GM21526 (cell line): Measurements from ENCODE around the gene MAPK6.
A peak's percentile ranks its signal among the peaks of the same experiment; 100 is the strongest.
"Not testable (repeated sequence)": the region's sequence is repeated elsewhere in the genome, so short reads cannot be mapped to it uniquely, and the experiment has no call there.

Experiments
- ATAC-seq: cut with Tn5 transposase; IDR thresholded peaks from one replicate; pipeline ENCODE4 v1.9.1; 2021; ENCODE audit warnings: moderate library complexity; ENCODE audit not compliant: unreplicated experiment, low FRiP score

The MAPK6 gene

DNA sequence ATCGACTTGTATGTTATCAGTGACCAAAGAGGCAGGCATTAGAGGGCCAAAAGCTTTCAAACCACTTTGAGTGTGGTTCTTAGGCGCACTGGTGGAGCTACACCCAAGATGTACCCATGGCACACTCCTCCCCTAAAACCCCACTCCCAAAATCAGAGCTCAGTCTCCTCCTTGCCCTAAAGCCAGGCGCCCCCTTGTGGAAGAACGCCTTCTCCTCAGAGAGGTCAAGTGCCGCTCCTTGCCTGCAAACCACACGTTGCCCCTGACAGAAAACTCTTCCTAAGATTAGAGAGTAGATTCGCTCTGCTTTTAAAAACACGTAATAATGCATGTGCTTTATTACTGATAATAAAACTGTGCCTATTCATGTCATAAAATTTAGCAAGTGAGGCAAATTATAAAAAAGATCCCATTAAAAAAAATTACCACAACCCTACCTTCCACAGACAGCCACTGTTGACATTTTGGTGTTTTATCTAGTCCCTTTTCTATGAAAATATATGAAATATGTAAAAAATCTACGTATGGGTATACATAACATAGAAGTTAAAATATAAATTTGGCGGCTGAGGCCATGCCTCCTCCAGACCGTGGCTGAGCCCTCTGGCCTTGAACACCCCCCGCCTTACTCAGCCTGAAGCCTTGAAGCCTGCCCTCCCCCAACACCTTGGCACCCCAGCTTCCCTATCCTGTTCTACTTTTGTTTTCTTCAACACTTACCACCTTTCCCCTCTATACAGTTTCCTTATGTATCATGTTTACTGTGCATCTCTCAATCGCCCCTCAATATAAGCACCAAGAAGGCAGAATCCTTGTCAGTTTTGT lies 60.1 kb downstream of the MAPK6 start:
- no peak for ATAC-seq

DNA sequence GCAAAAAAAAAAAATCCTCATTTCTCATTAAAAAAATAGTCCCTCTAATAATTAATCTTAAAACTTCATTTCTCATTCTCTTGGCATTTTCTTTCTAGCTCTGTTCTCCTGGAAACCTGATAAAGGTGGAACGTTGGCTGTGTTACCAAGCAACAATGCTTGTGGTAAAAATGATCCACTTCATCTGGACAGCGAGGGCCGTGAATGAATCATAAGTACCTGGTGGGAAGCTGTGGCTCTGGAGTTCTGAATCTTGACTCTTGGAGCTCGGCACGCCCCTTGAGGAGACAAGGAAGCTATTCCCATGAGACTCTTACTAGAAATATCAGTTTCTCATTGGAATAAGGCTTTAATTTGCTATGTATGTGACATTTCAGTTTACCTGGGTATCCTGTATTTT lies 61.0 kb downstream of the MAPK6 start:
- ATAC-seq = no peak

DNA sequence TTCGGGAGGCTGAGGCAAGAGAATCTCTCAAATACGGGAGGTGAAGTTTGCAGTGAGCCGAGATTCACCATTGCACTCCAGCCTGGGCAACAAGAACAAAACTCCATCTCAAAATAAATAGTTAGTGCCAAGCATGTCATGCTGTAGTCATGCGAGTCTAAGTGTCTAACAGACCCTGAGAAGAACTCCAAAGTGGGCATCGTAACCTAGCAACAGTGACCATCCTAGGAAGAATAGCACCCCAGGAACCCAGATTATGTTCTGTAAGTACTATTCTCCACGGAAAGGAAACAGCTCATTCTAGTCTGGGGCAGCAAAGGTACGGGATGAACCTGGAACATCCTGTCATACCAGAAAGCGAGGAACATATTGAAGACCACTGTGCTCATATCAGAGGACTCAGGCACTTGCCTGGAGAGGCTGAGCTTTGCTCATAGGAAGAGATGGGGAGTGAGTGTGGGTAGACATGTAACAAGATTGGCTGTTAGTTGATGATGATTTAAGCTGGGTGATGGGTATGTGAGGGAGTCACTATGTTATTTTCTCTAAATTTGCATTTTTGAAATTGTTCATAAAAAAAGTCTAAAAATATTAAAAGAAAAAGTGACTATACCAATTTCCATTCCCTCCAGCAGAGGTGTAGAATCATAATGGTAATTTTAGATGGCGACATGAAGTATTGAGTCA lies 61.8 kb downstream of the MAPK6 start:
- no peak for ATAC-seq

DNA sequence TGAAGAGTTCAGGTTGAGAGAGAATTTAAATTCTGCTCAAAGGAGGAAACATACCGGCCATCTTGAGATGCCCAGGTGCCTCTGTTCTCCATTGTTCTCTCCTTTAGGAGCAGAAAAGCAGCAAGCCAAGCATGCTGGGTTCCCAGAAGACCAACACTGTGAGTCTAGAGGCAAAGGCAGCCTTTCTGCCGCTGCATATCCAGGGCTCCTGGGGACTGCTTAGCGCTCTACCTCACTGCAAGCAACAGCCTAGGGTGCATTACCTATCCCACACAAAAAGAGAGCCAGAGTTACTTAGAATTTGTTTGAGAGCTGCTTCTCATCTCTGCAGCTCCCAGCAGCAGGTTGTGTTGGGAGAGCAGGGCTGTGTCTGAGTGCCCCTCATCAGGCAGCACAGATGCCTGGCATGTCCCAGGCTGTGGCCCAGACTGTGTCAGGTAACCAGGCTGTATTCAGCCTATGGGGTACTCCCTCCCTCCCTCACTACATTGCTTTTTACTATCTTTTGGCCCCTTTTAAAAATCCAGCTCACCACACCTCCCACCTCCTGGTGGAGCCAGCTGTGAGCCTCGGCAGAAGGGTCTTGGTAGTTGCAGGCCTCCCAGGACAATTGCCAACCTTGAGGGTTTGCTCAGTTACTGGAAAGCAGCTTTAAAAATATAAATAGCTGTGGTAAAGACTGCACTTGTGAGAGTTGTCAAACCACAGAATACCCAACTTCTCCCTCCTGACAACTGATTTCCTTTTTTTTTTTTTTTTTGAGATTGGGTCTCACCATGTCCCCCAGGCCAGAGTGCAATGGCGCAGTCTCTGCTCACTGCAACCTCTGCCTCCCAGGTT lies 63.4 kb downstream of the MAPK6 start:
- peak; percentile 49 for ATAC-seq

DNA sequence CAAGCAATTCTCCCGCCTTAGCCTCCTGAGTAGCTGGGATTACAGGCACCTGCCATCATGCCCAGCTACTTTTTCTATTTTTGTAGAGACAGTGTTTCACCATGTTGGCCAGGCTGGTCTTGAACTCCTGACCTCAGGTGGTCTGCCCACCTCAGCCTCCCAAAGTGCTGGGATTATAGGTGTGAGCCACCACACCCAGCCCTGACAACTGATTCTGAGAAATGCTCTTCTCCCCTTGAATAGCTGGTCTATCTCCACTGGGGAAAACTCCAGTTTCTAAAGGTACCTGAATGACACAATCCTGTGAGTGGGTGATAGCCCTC lies 64.0 kb downstream of the MAPK6 start:
- not testable (repeated sequence) for ATAC-seq

DNA sequence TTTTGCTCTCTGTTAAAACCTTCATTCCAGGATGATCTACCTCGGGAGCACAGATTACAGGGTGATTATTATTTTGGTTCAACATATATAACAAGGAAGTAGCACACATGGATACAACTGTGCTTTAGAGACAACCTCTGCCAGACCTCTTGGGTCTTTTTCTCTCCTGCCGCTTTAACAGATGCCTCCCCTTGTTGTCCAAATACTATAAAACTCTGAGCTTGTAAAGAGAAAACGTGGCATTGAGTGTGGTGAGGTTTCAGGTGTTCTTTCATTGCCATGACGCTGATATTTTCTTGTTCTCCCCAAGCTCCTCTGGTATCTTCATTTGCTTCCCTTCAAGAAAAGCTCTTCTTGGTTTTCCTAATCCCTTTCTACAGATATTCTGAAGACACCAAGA lies 64.6 kb downstream of the MAPK6 start:
- ATAC-seq = no peak

DNA sequence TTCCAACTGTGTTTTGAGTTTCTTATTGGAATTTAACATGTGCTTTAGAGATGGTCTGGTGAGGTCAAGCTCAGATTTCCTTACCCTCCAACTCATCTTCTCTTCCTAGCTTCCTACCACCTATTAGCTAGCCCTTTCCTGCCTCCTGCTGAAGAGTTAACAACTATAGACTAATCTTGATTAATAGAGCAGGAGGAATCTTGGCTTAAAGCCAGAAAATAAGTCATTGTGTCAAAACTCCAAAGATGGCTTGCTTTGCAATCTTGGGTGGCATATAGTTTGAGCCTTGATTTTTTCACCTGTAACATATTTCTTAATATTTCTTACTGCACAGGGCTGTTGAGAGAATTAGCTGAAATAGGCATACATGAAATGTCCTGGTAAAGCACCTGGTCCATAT lies 66.3 kb downstream of the MAPK6 start:
- ATAC-seq = no peak

DNA sequence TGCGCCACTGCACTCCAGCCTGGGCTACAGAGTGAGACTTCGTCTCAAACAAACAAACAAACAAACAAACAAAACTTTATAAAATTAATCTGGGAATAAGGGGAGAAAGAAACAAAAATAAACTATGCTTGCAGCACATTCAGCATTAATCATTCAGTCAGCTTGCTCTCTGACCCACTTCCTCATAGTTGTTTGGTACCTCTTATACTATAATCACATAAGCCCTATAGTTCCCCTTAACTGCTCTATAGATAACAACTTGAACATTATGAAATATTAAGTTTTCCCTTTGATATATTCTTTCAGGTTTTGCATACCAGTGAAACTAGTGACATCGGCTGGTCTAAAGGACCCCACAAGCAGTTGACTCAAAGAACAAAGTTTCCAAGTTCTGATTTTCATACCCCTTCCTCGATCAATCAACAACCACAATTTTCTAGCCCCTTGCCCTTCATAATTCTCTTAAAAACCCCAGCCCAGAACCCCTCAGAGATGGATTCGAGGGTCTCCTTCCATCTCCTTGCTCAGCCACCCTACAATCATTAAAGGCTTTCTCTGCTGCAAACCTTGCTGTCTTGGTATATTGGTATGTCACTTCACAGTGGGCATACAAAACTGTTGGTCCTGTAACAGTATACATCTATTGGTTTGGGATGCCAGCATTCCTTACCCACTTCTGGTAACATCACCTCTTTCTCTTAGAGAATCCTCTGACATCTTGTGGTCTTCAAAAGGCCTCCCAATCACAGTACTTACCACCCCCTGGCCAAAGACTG lies 67.2 kb downstream of the MAPK6 start:
- no peak for ATAC-seq

DNA sequence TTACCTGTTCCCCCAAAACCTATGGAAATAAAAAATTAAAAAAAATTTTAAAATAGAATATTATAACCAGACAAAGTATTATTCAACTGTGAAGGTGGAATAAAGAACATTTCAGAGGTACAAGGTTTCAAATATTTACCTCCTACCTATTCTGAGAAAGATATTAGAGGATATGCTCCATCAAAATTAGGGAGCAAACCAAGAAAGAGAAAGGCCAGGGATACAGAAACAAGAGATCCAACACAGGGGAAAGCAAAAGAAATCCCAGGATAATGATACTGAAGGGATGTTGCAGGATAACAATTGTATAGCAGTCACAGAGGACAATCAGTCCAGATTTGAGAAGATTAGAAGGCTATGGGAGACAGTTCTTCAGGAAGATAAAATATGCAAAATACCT lies 71.2 kb downstream of the MAPK6 start:
- no peak for ATAC-seq

DNA sequence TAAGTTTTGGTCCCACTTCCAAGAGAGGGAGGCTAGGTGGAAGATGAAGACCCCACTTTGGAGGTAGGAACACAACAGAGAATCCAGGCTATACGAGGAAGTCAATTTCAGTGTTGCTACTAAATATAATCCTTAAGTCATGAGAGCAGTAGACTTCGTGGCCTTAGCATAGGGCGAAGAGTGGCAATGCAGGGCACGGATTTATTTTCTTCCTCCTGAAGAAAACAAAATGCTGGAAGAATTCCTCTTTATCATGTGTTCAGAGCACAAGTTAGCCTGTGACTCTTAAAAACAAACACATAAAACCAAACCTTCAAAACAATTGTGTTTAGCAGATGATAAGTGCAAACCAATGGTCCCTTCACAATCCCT lies 74.1 kb downstream of the MAPK6 start:
- ATAC-seq = no peak

DNA sequence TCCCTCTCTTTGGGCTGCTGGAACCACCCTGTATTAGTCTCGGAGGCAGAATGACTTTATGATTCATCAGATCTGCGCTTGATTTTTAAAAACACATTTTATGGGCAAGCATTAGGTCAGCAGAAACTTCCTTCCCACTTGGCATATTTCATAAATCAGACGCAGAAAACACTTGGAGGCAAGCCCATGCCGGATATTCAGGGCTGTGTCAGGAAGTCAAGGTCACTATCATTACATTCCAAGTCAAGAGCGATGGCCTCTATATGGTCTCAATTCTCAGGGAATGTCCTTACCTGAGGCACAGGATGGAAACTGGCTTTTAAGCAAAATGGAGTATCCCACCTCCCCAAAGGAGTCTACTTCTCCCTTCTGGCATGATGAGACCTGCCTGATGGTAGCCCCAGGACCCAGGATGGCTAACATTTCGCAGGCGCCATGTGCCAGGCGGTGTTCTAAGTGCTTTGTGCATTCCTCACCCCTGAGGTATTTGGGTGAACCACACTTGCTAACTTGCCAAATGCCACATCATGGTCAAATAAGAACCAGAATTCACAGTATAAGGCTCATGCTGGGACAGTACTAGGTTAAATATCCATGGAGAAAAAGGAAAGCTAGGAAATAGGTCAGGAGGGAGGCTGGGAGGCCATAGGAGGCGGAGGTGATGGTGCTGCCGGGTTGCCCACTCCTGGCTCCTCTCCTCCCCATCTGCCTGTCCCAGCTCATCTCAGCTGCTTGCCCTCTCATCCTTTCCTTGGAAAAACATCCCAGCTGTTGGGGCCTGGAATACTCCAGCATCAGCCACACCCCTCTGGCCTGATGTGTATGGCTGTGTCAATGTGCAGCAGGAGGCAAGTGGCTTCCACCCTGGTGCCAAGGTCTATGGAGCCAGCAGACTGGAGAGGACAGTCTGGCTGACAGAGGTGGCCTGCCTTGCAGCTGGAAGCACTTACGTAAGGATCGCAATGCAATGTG lies 74.8 kb downstream of the MAPK6 start:
- no peak for ATAC-seq

DNA sequence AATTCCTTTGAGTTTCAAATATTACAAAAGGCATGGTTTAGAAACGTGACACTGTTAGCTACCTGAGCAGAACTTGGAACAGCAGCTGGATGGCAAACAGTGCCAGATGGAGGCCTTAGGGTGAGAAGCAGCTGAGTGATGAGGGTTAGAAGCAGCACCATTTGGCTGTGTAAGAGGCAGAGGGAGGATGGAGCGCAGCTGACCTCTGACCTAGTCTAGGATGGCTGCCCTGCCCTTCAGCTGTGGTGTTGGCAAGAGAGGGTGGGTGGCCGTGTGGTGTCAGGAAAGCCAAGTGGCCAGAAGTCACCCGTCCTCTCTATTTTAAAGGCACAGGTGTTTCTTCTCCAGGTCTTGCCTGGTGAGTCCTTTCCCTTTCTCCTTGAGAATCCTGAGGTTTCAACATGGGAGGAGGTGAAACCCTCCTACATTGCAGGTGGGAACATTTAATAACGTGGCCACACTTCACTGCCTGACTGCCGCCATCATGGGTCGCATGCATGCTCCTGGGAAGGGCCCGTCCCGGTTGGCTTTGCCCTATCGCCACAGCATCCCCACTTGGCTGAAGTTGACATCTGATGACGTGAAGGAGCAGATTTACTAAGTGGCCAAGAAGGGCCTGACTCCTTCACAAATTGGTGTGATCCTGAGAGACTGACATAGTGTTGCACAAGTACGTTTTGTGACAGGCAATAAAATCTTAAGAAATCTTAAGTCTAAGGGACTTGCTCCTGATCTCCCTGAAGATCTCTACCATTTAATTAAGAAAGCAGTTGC lies 76.0 kb downstream of the MAPK6 start:
- no peak for ATAC-seq

DNA sequence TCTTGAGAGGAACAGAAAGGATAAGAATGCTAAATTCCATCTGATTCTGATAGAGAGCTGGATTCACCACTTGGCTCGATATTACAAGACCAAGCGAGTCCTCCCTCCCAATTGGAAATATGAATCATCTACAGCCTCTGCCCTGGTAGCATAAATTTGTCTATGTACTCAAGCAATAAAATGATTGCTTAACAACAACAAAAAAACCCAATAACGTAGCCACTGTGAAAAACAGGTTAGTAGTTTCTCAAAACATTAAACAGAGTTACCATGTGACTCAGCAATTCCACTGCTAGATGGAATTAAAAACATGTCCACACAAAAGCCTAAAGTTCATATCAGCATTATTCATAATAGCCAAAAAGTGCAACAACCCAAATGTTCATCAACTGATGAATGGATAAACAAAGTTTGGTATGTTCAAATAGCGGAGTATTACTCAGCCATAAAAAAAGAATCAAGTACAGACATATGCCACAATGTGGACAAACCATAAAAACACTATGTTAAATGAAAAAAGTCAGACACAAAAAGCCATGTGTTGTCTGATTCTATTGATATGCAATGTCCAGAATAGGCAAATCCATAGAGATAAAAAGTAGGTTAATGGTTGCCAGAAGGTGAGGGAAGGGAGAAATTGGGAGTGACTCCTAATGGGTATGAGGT lies 76.7 kb downstream of the MAPK6 start:
- no peak for ATAC-seq

DNA sequence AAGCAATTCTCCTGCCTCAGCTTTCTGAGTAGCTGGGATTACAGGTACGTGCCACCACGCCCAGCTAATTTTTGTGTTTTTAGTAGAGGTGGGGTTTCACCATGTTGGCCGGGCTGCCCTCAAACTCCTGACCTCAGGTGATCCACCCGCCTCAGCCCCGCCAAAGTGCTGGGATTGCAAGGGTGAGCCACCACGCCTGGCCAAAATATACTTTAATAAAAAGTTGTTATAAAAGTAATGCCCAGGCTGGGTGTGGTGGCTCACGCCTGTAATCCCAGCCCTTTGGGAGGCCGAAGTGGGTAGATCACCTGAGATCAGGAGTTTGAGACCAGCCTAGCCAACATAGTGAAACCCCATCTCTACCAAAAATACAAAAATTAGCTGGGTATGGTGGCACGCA lies 77.5 kb downstream of the MAPK6 start:
- not testable (repeated sequence) for ATAC-seq

DNA sequence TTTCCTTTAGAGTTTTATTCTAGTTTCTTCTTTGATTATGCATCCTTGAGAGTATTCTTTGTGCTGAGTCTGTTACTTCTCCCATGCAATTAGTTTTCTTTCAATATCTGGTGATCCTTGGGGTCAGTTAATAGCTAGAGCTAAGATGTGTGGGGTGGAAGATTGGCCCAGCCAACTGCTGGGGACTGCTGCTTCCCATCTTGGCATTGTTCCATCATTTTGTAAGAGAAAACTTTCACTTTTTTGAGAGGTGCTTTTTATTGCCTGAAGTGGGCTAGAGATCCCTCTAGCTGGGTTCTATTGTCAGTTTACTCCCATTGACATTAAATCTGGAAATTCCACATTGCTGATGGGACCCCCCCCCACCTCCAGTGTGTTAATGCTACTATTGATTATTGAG lies 78.2 kb downstream of the MAPK6 start:
- no peak for ATAC-seq

DNA sequence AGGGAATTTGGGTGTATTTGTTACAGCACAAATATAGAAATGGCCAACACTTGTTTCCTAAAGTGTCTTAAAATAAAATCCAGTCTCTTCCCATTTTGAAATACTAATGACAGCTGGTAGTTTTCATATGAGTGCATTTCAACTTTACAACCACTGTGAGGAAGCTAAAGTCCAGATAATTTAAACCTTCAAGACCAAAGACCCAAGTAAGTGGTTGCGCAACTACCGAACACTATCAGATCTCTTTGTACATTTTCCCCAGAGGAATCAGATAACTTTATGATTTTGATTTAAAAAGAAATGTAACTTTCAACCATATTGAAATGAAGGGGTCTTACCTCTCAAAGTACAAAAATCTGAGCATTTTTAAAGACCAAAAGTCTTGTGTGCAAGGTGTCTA lies 79.3 kb downstream of the MAPK6 start:
- no peak for ATAC-seq

DNA sequence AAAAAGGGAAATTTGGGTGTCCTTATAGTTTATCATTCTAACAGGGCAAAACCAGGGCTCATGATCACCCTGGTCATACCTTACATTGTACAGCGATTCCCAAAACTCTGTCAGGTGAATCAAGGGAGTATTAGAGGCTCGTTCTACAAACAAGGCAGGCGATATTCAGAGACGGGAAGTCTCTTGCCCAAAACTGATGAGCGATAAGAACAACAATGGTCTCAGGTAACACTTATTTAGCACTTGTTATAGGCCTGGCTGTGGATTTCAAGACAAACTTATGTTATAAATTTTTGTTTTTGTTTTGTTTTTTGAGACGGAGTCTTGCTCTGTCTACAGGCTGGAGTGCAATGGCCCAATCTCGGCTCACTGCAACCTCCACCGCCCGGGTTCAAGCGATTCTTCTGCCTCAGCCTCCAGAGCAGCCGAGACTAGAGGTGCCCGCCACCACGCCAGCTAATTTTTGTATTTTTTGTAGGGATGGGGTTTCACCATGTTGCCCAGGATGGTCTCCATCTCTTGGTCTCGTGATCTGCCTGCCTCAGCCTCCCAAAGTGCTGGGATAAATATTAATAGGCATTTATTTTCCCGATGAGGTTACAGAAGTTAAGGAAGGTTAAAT lies 80.7 kb downstream of the MAPK6 start:
- ATAC-seq = no peak
